Measurements from ENCODE around the gene POLR1B. TPM values are rescaled to one million over a fixed set of nuclear protein-coding genes. Genes with fewer than 3 reads are reported as not detected.

Gene POLR1B
- total RNA-seq, 4 donors from 2014 or later: 21.9 to 27.9 (median 27.4) TPM

GRCh38 chr2:112626604-112627059 lies 84.4 kb downstream of the POLR1B start:
- no peak overlapping the region for H3K4me3 ChIP-seq
- WGBS: 16% methylated on average over 5 of the region's 7 CpGs
- peak; percentile 76 to 77 for DNase-seq (ENCODE audit: low spot score in 2 of 2)
- no peaks in the 10 kb centered on the region for H3K9me3 ChIP-seq
- peak; percentile 45 to 72 for TF ChIP-seq CTCF (IDR thresholded peaks at IDR 0.05)
- TF ChIP-seq POLR2AphosphoS5 (IDR thresholded peaks at IDR 0.05): no peak
- no peaks in the 10 kb centered on the region for H3K27me3 ChIP-seq
- peaks cover 47% of the 10 kb centered on the region for H3K4me1 ChIP-seq
- no peaks in the 10 kb centered on the region for H3K36me3 ChIP-seq
- peak overlapping the region; percentile 80 for H3K27ac ChIP-seq

Other genes starting within 250 kb of the POLR1B start
- gene RGPD8, start 108.8 kb upstream of the POLR1B start, total RNA-seq: 10 to 100 TPM; 12.1 to 69.9 (median 19.1) TPM
- 10 to 100 TPM; 25.9 to 43.7 (median 32.0) TPM for gene TTL, start 60.3 kb upstream of the POLR1B start, total RNA-seq
- gene CHCHD5, start 42.1 kb downstream of the POLR1B start, total RNA-seq: 10 to 100 TPM; 11.7 to 23.2 (median 16.1) TPM
- 10 to 100 TPM; 19.2 to 50.6 (median 34.5) TPM for gene SLC20A1, start 103.5 kb downstream of the POLR1B start, total RNA-seq
- 1 to 10 TPM in 1 of 4 donors, not detected in 3; 4.2 TPM for gene NT5DC4, start 178.6 kb downstream of the POLR1B start, total RNA-seq
- gene CKAP2L, start 222.1 kb downstream of the POLR1B start, total RNA-seq: 1 to 10 TPM; 1.7 to 9.1 (median 3.2) TPM
- 1 to 10 TPM in 1 of 4 donors, under 1 TPM in 2, not detected in 1; 0.49 to 1.1 (median 0.76) TPM for gene IL1A, start 242.0 kb downstream of the POLR1B start, total RNA-seq